Measurements from ENCODE around the gene ADGRG2.

The ADGRG2 gene

GRCh38 chrX:19005909-19006308, 116.4 kb downstream of the ADGRG2 start:
- no peak for DNase-seq

- DNase-seq = no peak
These were observed 118.5 kb downstream of the ADGRG2 start for GRCh38 chrX:19003756-19004155.

- no peak for DNase-seq
These were observed 123.6 kb downstream of the ADGRG2 start for GRCh38 chrX:18998653-18999052.

GRCh38 chrX:18997916-18998315, 124.4 kb downstream of the ADGRG2 start:
- DNase-seq = no peak

GRCh38 chrX:18996536-18996935, 125.7 kb downstream of the ADGRG2 start:
- no peak for DNase-seq

GRCh38 chrX:18995221-18995620, 127.0 kb downstream of the ADGRG2 start:
- no peak for DNase-seq

DNA sequence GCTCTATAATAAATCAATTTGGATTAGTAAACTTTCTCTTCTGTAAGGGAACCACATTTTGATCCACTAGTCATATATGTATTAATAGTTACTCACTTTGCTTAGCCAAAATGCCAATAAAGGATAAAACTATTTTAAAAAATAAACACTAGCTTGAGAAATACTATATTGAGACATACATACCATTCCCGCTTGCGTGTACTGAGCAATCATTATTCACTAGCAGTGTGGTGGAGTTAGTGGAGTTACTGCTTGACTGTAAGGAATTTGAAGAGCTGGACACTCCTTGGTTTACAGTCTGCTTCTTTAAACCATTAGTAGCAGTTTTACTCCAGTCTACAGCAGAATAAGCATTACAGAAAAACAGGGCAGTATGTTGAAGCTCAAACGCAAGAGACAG, 127.6 kb downstream of the ADGRG2 start:
- no peak for DNase-seq

GRCh38 chrX:18992829-18993228, 129.4 kb downstream of the ADGRG2 start:
- no peak for DNase-seq

- no peak for DNase-seq
These were observed 137.2 kb downstream of the ADGRG2 start for GRCh38 chrX:18985186-18985435.

DNA sequence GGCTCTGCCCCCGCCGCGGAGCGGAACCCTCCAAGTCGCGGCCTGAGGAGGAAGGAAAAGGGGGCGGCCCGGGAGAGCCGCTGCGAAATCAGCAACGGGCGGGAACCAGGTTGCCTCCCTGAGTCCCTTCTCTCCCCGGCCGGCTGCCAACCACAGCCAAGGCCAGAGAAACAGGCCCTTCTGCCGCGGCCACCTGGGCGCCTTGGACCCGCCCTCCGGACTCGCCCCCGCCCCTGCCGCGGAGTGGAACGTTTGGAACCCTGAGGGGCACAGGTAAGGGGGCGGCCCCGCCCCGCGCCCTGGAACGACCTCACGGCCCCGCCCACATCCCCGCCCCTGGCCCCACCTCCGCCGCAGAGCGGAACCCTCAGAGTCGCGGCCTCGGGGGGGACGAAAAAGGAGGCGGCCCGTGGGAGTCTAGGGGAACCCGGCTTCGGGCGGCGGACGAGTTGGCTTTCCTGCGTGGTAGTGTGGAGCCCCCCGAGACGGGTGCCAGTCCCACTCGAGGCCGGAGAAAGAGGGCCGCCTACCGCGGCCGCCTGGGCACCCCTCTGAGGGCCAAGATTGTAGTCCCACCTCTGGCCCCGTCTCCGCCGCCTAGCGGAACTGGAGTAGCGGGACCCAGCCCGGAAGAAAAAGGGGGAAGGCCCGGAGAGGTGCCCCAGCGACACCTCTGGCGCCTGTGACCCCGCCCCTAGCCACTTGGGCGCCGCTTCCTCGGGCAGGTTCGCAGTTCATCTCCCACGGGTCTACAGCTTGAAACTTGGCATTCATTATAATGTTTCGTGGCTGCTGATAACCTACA, 137.7 kb downstream of the ADGRG2 start:
- peak in 57 of 58 donors; percentile 16 to 85 (median 69) for DNase-seq

DNA sequence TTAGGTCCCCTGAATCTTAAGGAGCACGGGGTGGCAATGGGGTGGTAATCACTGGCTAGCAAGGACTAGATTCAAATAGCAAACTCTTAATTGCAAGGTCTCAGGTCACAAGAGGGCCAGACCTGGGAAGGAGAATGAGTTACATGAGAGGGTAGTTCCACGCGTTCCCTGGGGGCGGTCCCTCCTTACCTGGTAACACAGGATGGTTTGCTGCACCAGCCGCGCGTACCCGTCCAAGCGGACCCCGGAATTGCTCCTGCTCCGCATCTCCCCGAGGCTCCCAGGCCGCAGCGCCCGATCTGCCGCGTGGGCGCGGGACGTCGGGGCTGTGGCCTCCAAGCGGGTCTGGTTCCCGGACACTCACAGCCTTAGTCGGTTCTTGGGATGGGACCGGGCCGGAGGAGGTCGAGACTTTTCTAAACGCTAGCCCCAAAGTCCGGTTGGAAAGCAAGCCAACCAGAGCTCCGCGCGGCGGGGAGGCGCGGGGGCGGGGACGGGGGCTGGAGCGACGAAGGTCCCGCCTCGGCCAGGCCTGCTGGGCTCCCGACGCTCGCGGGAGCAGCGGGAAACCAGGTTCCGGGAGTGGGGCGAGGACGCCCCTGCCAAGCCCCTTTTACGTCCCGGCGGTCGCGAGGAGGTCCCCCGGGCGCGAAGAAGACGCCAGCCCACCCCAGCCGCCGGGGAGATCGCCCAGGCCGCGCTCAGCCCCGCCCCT, 138.4 kb downstream of the ADGRG2 start, which contains the start of gene PHKA2:
Gene PHKA2, minus strand, starts transcription at position 449 of the 715 bp plus-strand sequence. Its CDS starts 182 bp downstream, at position 267.
- DNase-seq = peak in 42 of 58 donors; percentile 1 to 59 (median 32)

DNA sequence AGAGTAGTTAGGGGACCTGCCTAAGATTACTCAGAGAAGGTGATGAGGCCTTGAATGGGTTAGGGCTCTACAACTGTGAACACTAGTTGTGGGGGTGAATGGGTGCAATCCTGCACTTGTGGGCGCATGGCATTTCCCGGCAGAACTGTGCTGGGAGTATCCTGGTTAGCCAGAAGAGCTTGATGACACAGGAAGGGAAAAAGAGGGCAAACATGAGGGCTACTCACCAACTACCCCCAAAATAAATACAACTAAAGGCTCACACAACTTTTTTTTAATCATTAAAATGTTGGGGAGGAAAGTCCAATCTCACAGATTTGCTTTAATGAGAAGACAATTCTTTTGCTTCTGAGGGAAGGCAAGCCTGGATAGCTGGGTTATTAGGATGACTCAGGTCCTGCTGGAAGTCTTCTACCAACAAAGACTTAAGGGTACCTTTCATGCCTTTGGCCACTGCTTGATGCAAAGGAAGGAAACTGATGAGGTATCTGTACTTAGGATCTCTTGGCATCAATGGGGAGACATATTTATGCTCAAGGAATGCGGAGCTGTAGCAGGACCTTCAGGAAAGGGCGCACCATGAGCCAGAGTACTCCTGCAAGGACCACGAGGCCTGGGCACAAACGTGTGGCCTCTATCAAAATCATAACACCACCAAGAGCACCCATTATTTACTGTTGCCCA, 141.0 kb downstream of the ADGRG2 start:
- no peak for DNase-seq

DNA sequence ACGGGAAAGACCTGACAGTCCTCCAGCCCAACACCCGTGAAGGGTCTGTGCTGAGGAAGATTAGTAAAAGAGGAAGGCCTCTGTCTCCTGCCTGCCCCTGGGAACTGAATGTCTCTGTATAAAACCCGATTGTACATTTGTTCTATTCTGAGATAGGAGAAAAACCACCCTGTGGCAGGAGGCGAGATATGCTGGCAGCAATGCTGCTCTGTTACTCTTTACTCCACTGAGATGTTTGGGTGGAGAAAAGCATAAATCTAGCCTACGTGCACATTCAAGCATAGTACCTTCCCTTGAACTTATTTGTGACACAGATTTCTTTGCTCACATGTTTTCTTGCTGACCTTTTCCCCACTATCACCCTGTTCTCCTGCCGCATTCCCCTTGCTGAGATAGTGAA, 142.0 kb downstream of the ADGRG2 start:
- DNase-seq = peak in 2 of 58 donors; percentile 0 to 4

GRCh38 chrX:18974993-18975392, 147.3 kb downstream of the ADGRG2 start:
- DNase-seq = no peak

DNA sequence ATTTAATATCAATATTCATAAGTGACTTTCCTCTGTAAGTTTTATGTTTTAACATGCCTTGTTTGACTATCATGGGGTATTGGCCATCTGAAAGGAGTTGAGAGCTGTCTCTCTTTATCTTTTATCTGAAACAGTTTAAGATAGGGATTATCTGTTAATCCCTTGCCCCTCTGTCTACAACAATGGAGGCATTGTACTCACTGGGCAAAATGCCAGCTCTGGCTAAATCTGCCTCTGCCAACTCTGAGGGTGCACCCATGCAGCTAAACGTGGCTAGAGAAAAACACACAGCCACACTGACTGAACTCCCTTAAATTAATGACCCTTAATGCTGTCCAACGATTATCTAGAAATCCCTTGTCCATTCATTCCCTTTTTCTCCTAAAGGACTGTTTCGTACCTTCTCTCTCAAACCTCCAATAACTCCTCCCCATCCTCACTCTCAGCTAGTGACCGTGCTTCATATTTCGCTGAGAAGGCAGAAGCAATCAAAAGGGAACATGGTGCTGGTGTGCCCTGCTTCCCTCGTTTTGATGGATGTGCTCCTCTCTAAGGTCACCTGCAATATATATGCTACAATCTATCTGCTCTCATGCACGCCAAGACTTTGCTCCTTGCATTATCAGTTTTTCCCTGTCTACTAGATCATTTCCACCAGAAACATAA, 148.6 kb downstream of the ADGRG2 start:
- DNase-seq = peak in 21 of 58 donors; percentile 0 to 63 (median 2)

- DNase-seq = no peak
These were observed 150.8 kb downstream of the ADGRG2 start for GRCh38 chrX:18971506-18971905.

- no peak for DNase-seq
These were observed 151.8 kb downstream of the ADGRG2 start for GRCh38 chrX:18970465-18970864.

GRCh38 chrX:18966624-18967023, 155.6 kb downstream of the ADGRG2 start:
- DNase-seq = no peak

DNA sequence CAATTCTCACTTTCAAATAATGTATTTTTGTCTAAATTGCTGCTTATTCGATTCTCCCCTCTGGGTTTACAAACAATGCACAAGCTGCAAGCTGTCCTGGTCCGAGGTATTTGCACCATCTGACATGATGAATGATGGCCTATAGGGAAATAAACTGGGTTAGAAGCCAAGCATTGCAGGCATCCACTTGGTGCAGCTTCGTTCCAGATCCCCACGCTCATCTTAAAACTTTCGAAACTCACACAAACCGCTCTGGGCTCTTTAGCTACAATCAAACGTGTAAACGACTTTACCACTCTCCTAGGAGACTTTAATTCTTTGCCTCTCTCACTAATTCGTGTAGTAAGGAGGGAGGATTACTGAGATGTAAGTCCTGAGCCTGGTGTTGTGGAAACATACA, 157.4 kb downstream of the ADGRG2 start:
- no peak for DNase-seq

DNA sequence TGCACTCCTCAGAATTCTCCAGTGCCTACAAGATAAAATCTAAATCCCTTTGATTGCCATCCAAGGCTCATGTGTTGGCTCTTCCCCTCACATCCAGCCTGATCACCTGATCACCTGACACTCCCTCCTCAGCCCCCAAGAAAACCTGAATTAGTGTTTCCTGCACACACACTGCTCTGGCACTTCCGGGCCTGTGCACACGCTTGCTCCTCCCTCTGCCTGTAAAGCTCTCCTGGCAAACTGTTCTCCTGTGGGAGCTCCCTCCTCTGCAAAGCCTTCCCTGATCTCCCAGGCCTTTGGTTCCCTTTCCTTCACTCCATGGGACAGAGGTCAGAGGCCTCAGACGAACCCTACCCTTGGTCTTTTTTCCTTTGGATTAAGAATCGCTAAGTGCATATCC, 158.2 kb downstream of the ADGRG2 start:
- DNase-seq = no peak

DNA sequence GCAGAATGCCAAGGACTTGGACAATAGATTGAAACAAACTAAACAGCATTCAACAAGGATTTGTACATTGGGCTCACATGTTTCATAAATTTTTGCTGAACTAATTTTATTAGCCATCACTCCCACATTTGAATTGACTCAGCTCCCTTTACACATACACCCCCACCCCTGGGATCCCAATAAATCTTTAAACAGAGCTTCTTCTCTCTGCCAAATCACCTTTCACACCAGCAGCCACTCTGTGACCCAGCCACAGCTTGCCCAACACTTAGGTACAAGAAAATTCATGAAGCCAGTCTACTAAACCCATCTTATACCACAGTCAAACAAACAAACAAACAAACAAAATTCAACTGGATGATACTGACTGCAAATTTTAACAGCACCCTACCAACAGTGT, 159.9 kb downstream of the ADGRG2 start:
- no peak for DNase-seq

DNA sequence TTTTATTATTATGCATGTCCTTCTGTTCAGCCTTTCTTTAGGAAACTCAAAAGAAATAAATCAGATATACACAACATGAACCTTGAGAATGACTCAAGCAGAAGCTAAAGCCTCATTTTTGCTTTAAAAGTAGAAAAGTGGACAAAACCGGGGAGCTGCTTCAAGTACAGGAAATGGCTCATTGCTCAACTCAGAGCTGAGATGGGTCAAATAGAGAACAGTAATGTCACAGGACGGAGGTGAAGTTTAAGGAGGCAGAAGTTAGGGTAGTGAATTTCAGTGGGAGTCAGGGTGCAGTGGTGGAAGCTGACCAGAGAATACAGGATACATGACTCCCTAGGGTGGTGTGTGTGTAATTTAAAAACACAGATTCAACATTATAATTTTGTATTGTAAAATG, 160.6 kb downstream of the ADGRG2 start:
- no peak for DNase-seq
